SK-N-SH (cell line): ENCODE measurements around the gene SMC1A. TPM values are rescaled to one million over a fixed set of nuclear protein-coding genes. Genes with fewer than 3 reads are reported as not detected.

Source experiments
- CTCF ChIA-PET: fragments of 300-600, 350-600 bp; formaldehyde crosslinking; extraction: SDS; loops from one replicate; lab custom pipeline; 2021; lab: Yijun Ruan, JAX
- POLR2A ChIA-PET: fragments of 350-600 bp; sonication (Branson Sonifier 250); formaldehyde crosslinking; extraction: SDS; loops from one replicate; lab custom pipeline; 2020; ENCODE audit warnings: antibody characterized with exemption, inconsistent platforms; lab: Yijun Ruan, JAX
- DNase-seq: peaks from one replicate; pipeline ENCODE4 v3.0.0; 2012
- H2AFZ ChIP-seq: fragments of 200-600 bp; sonication (generic); 2 replicates; pipeline ENCODE4 v1.8.1; 2016; ENCODE audit warnings: antibody characterized with exemption, mild to moderate bottlenecking, low read depth
- H3F3A ChIP-seq: fragments of 200-600 bp; sonication (generic); replicated peaks from 2 replicates; pipeline ENCODE3; 2016; ENCODE audit warnings: antibody characterized with exemption, mild to moderate bottlenecking; ENCODE audit not compliant: insufficient read depth
- H3K27ac ChIP-seq, 2 experiments: fragments of 200-500 bp in 1 of 2; fragments of 200-600 bp in 1 of 2; sonication (Bioruptor generic) in 1 of 2; sonication (generic), shearing (Covaris generic) in 1 of 2; 2 replicates each; pipeline versions ENCODE4 v1.5.1 to v1.6.1; 2014 to 2016; ENCODE audit warnings: low read depth in 2 of 2, inconsistent platforms in 1 of 2, low read length in 1 of 2, mild to moderate bottlenecking in 1 of 2, mixed read lengths in 1 of 2
- H3K27me3 ChIP-seq: fragments of 200-600 bp; sonication (generic), shearing (Covaris generic); 2 replicates; pipeline ENCODE4 v1.6.1; 2016; ENCODE audit warnings: mixed run types; ENCODE audit not compliant: insufficient read depth
- H3K36me3 ChIP-seq, 2 experiments: fragments of 200-500 bp in 1 of 2; fragments of 200-600 bp in 1 of 2; sonication (Bioruptor generic) in 1 of 2; sonication (generic) in 1 of 2; replicated peaks in 1 of 2; 2 replicates each; pipeline versions ENCODE3 to v1.5.1; 2014 to 2016; ENCODE audit warnings: low read length in 1 of 2, mild to moderate bottlenecking in 1 of 2; ENCODE audit not compliant: insufficient read depth in 2 of 2, control insufficient read depth in 1 of 2
- H3K4me1 ChIP-seq, 2 experiments: fragments of 200-500 bp in 1 of 2; fragments of 200-600 bp in 1 of 2; sonication (Bioruptor generic) in 1 of 2; sonication (generic), shearing (Covaris generic) in 1 of 2; 2 replicates each; pipeline versions ENCODE4 v1.5.1 to v1.6.1; 2014 to 2016; ENCODE audit warnings: low read depth in 1 of 2, low read length in 1 of 2, mixed run types in 1 of 2; ENCODE audit not compliant: insufficient read depth in 2 of 2, control insufficient read depth in 1 of 2
- H3K4me2 ChIP-seq: fragments of 200-600 bp; sonication (generic), shearing (Covaris generic); 2 replicates; pipeline ENCODE4 v1.6.1; 2017; ENCODE audit warnings: mixed run types
- H3K4me3 ChIP-seq, 2 experiments: fragments of 200-500 bp in 1 of 2; fragments of 200-600 bp in 1 of 2; sonication (Bioruptor generic) in 1 of 2; sonication (generic), shearing (Covaris generic) in 1 of 2; 2 replicates each; pipeline versions ENCODE4 v1.5.1 to v1.8.1; 2014 to 2016; ENCODE audit warnings: low read depth in 2 of 2, inconsistent platforms in 1 of 2, low read length in 1 of 2, mild to moderate bottlenecking in 1 of 2, mixed read lengths in 1 of 2, moderate library complexity in 1 of 2
- H3K79me2 ChIP-seq: fragments of 200-600 bp; sonication (generic); 2 replicates; pipeline ENCODE4 v1.8.1; 2017; ENCODE audit warnings: mild to moderate bottlenecking; ENCODE audit not compliant: insufficient read depth
- H3K9ac ChIP-seq: fragments of 200-600 bp; sonication (generic); 2 replicates; pipeline ENCODE4 v1.6.1; 2017; ENCODE audit warnings: mixed run types
- H3K9me2 ChIP-seq: fragments of 200-600 bp; sonication (generic); 2 replicates; pipeline ENCODE4 v1.6.1; 2017; ENCODE audit warnings: mixed run types
- H3K9me3 ChIP-seq: fragments of 200-600 bp; sonication (generic); 2 replicates; pipeline ENCODE4 v1.6.1; 2017; ENCODE audit warnings: mixed run types, mild to moderate bottlenecking, moderate library complexity
- H4K20me1 ChIP-seq: fragments of 200-600 bp; sonication (generic); 2 replicates; pipeline ENCODE4 v1.6.1; 2017; ENCODE audit warnings: mild to moderate bottlenecking, mixed run types; ENCODE audit not compliant: insufficient read depth
- CTCF ChIP-seq: fragments of 200-600 bp; sonication (generic); IDR thresholded peaks from 2 replicates; pipeline ENCODE4 v1.6.1; 2017; ENCODE audit warnings: antibody characterized with exemption, mild to moderate bottlenecking, moderate library complexity
- ELF1 ChIP-seq: IDR thresholded peaks from 2 replicates; pipeline ENCODE4 v1.4.0; 2012
- EP300 ChIP-seq, 2 experiments: IDR thresholded peaks; 2 replicates each; pipeline versions ENCODE4 v1.4.0 to v1.6.1; 2012; ENCODE audit warnings: borderline replicate concordance in 1 of 2, low read depth in 1 of 2, low read length in 1 of 2
- EZH2phosphoT487 ChIP-seq: fragments of 200-600 bp; sonication (generic); IDR thresholded peaks from 2 replicates; pipeline ENCODE4 v1.6.1; 2017; ENCODE audit warnings: low read depth, mixed run types, mild to moderate bottlenecking, antibody characterized with exemption, moderate library complexity, borderline replicate concordance
- IRF3 ChIP-seq: fragments of 150-350 bp; IDR thresholded peaks from 2 replicates; pipeline ENCODE4 v1.6.1; 2016; ENCODE audit warnings: mild to moderate bottlenecking, low read depth, low read length
- MEF2A ChIP-seq: IDR thresholded peaks from 2 replicates; pipeline ENCODE4 v1.4.0; 2012; ENCODE audit warnings: low read depth, borderline replicate concordance
- NRF1 ChIP-seq: IDR thresholded peaks from 2 replicates; pipeline ENCODE4 v1.6.1; 2012; ENCODE audit warnings: low read depth, mild to moderate bottlenecking, low read length
- PBX3 ChIP-seq: IDR thresholded peaks from 2 replicates; pipeline ENCODE4; 2012
- POLR2AphosphoS5 ChIP-seq: IDR thresholded peaks from 2 replicates; pipeline ENCODE4 v1.6.1; 2012; ENCODE audit warnings: low read depth, low read length
- RAD21 ChIP-seq: IDR thresholded peaks from 2 replicates; pipeline ENCODE4 v1.6.1; 2012; ENCODE audit warnings: mild to moderate bottlenecking, low read length
- RCOR1 ChIP-seq: fragments of 150-350 bp; IDR thresholded peaks from 2 replicates; pipeline ENCODE4 v1.6.1; 2017; ENCODE audit warnings: antibody characterized with exemption, low read length
- TCF12 ChIP-seq: IDR thresholded peaks from 2 replicates; pipeline ENCODE4 v1.4.0; 2012
- USF2 ChIP-seq: fragments of 150-350 bp; IDR thresholded peaks from 2 replicates; pipeline ENCODE4 v1.6.1; 2017; ENCODE audit warnings: antibody characterized with exemption, low read length, low read depth, borderline replicate concordance
- WGBS: methylation state at CpG from one replicate; pipeline ENCODE4 v1.1.6; 2017; ENCODE audit warnings: low lambda C conversion rate; 5-methylcytosine and 5-hydroxymethylcytosine counted together
- polyA plus RNA-seq, 3 experiments: library from polyadenylated mRNA; depleted of rRNA; stranded (reverse); fragments of >200 nt; gene quantifications; 2 replicates each; pipeline ENCODE4 v1.2.3, GENCODE V29; 2012

The SMC1A gene
- polyA plus RNA-seq, 1 of the 3 experiments (the other 2 are of a cell fraction): 34.6 TPM

- CTCF ChIA-PET: interaction anchor here (1.5 kb wide), 1 partner anchor 15 kb away, joined by 3 read pairs; no protein-coding TSS in a partner anchor
- Histone ChIP-seq H3K27me3 (no peaks in the 10 kb centered on the region), H3K4me3 (no peak overlapping the region), H3K9me3 (no peaks in the 10 kb centered on the region), H3K4me1 (no peaks in the 10 kb centered on the region), H3K79me2 (no peaks in the 10 kb centered on the region), H4K20me1 (no peaks in the 10 kb centered on the region), H3K36me3 (peaks cover 38 to 49% of the 10 kb centered on the region in 2 experiments), H3F3A (no peaks in the 10 kb centered on the region), H2AFZ (no peak overlapping the region), H3K4me2 (no peak overlapping the region), H3K27ac (no peak overlapping the region), H3K9me2 (no peaks in the 10 kb centered on the region), H3K9ac (no peak overlapping the region)
- DNase-seq: no peak
- 91% methylated on average over 1 of the region's 1 CpG for WGBS
- no peak for TF ChIP-seq PBX3
- TF ChIP-seq EP300 (IDR thresholded peaks at IDR 0.05; ENCODE audit: borderline replicate concordance in 1 of 2, low read depth in 1 of 2, low read length in 1 of 2): no peak
- TF ChIP-seq NRF1: no peak
- no peak for TF ChIP-seq IRF3
- no peak for TF ChIP-seq TCF12
- TF ChIP-seq EZH2phosphoT487: no peak
- no peak for TF ChIP-seq RCOR1
- no peak for TF ChIP-seq MEF2A
- TF ChIP-seq POLR2AphosphoS5: no peak
- TF ChIP-seq RAD21: no peak
- TF ChIP-seq CTCF: no peak
- no peak for TF ChIP-seq ELF1
- no peak for TF ChIP-seq USF2
- POLR2A ChIA-PET: no interaction called here
Observed at GRCh38 chrX:53398216-53398615, 24.2 kb downstream of the SMC1A start.
